GM19468 (cell line): ENCODE measurements around the gene RAI1.

Source experiments
- ATAC-seq: cut with Tn5 transposase; IDR thresholded peaks from one replicate; pipeline ENCODE4 v1.9.1; 2021; ENCODE audit warnings: mild to moderate bottlenecking, moderate library complexity, moderate number of reproducible peaks; ENCODE audit not compliant: unreplicated experiment; ENCODE audit errors: extremely low read depth

The RAI1 gene

DNA sequence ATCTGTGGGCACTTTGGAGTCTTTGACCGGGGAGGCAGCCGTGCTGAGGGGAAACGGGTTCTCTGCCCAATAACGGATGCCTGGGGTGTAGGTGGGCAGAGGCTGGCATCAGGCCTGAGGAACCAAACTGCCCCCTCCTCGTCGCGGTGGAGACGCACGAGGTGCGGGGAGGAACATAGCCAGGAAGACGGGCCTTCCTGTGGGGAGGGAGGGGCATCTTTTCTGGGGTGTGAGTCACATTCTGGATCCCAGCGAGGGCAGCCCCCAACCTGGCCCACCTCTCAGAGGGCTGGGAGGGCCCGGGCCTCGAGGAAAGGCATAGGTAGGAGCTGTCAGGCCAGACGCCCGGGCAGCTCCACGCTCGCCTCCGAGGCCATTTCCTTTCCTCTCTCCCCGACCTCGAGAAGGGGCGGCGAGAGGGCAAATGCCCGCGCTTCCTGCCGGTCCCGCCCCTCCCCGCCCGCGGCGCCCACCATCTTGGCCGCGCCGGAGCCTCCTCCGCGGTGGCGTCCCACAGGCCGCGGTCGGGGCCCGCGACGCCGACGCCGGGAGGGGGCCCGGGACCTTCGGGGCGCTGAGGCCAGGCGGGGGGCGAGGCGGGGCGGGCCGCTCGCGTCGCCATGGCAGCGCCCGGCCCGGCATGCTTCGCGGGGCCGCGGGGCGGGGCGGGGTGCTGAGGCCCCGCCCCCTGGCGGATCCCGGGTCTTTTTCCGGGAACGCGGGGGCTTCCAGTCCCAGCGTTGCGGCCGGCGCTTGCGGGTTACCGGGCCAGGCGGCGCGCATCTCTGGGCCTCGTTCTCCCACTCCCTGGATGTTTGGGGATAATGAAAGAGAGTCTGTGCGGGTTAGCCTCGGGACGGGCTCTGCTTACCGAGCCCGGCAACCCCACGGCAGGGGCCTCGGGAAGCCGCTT is 13.2 kb downstream of the RAI1 start:
- ATAC-seq = no peak

DNA sequence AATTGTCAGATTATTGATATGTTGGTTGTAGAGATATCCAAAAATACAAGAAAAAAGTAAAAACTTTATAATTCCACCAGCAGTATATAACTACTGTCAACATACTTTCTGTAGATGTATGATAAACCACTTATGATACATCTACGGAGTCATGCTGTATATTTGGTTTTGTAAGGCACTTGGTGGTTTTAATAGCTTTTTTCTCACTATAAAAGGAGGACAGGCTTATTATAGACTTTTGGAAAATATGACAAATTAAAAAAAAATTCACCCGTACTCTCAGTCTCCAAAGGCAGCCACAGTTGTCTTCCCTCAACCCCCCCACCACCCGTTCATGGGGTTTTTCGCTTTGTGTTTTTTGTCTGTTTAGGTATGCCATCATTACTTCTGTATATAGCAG is 14.8 kb downstream of the RAI1 start:
- no peak for ATAC-seq

DNA sequence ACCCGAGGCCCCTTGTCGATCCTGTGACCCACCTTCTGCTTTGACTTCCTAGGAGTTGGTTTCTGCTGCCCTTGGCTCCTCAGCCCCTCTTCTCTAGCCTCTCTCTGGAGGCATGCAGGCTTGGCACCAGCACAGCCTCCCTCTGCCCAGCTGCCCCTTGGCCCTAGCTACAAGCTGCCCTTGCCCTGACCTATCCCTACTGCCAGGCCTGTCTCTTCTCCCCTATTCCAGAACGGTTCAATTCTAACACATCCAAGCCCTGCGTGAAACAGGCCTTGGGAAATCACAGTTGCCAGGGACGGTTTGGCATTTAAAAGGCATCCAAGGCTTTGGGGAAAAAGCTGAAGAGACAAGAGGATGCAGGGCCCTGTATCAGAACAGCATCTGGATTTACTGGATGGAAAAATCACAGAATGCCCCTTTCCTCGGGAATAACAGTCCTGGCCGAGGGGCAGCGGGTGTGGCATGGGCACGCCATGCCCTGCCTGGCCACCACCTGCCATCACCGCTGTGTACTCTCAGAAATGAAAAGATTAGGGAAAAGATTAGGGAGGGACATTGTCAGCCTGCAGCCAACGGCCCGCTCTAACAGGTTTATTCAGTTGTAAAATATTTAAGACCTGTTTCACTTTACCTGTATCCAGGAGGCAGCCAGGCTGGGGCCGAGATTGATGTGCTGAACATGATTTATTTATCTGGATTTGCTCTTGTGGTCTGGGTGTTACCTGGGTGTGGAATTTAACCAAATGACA is 15.8 kb downstream of the RAI1 start:
- ATAC-seq = no peak

DNA sequence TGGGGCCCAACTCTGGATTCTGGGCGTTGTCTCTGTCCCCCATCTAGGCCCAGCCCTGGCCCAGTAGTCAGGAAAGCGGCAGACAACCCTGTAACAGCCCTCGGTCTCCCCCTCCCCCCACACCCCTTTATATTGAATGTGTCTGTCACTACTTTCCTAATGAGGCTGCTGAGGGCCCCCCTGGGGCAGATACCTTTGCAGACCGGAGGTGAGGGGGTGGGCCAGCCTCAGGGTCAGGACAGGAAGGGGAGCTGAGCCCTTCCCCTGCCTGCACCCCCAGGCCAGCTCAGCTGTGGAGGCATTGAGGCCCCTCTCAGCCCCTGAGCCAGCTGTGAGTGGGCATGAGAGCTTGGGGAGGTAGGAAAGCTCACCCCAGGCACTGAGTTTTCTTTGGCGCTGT is 17.1 kb downstream of the RAI1 start:
- ATAC-seq = no peak

DNA sequence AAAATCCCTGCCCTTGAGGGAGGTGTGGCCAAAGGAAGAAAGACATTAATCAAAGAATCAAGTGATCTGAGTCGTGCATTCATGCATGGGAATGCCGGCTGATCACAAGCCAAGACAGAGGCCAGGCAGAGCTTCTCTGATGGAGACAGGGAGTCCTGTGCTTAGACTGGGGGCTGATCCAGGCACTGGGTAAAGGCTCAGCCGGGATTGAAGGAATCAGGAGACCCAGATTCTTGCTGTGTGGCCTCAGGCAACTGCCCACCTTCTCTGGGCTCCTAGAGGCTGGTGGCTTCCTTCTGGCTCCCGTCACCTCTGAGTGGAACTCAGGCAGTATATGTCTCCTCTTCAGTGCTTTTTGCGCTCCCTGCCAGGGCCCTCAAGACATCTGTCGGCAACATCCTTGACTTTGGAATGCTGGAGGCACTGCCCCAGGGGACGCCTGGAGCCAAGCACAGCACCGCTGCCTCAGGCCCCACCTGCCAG is 17.7 kb downstream of the RAI1 start:
- ATAC-seq = no peak

- no peak for ATAC-seq
Measured at GRCh38 chr17:17699491-17699890, 18.2 kb downstream of the RAI1 start.

GRCh38 chr17:17700251-17700969 is 19.2 kb downstream of the RAI1 start:
- no peak for ATAC-seq

GRCh38 chr17:17701112-17701511 is 19.9 kb downstream of the RAI1 start:
- ATAC-seq = no peak

DNA sequence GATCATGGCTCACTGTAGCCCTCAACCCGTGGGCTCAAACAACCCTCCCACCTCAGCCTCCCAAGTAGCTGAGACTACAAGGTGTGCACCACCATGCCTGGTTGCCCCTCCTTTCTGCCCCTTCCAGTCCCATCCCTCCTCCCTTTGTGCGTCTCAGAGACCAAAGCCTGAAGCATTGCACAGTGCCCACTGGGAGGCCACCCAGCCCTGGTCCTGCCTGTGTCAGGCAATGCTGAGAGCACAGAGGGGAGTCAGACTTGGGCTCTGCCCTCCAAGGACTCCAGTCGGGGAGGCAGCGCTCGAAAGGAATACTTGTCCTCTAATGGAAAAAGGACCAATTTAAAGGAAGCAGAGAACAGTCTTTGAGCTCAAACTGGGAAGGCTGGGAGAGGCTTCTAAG is 20.4 kb downstream of the RAI1 start:
- ATAC-seq = no peak

GRCh38 chr17:17702449-17703139 is 21.3 kb downstream of the RAI1 start:
- no peak for ATAC-seq

- ATAC-seq = no peak
Measured at GRCh38 chr17:17703140-17703919, 22.1 kb downstream of the RAI1 start.

GRCh38 chr17:17704931-17705330 is 23.7 kb downstream of the RAI1 start:
- no peak for ATAC-seq

GRCh38 chr17:17706140-17707060 is 25.1 kb downstream of the RAI1 start:
- no peak for ATAC-seq

DNA sequence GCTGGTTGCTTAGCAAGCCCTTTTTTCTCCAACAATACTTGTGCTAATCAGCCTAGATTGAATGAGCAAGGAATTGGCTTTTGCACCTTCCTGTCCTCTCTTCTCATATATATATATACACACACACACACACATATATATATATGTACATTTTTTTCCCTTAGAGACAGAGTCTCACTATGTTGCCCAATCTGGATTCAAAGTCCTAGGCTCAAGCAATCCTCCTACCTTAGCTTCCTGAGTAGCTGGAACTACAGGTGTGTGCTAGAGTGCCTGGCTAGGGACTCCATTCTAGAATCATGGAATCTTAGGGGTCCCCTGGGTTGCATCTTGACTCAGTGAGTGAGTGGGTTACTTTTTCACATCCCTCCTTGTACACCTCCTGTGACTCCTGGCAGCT is 27.0 kb downstream of the RAI1 start:
- ATAC-seq = no peak

DNA sequence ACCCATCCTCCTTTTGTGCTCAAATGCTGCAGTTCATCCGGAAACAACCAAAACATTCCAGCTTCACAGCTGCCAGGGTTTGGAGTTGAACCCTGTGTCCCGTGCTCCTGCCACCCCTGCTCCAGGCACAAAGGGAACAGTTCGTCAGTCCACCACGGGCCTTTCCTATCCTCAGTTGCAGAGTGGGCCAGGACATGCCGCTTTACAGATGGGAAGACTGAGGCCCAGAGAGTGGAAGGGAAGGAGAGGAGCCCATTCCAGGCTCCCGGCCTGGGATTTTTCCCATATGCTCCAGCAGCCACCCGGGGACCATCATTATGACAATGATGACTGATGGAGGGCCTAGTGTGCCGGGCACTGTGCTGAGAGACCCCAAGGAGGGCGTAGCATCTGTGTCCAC is 27.6 kb downstream of the RAI1 start:
- ATAC-seq = no peak

DNA sequence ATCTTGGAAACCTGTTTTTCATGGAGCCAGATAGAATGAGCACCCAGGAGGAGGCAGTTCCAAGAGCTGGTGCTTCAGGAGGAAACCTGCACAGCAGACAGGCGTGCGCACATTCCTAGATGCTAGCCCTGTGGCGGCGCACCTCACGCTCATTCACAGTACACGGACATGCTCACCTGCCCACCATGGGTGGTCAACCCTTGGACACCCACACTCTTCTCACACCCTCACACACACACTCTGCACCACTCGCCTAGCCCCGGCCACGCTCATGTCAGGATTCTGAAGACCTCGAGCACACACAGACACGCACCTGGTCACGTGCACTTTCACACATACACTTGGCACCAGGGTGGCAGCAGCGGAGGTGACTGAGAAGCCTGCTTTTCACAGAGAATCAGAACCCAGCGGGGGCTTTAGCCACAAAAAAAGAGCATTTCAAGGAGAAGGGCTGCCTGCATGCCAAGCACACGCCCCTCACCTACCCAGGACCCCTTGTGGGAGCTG is 28.6 kb downstream of the RAI1 start:
- ATAC-seq = no peak

DNA sequence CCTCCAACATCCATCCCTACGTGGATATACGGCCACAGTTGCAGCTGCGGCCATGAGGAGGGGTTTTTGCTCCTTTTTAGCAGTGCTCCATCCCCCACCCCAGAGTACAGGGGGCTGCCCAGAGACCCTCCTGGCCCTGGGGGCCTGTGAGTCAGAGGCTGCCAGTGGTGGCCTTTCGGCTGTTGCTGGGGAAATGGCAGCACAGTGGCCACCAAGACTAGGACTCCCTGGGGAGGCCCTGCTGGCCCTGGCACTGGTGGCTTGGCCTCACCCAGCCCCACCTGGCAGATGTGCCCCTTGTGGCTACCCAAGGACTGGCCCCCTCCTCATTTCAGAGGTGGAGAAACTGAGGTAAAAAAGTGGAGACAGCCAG is 29.1 kb downstream of the RAI1 start:
- no peak for ATAC-seq
